Duodenal mucosa (tissue), 2 donors: ENCODE results near the gene CFTR.

ENCODE experiments used
- H3K27ac ChIP-seq: one replicate; pipeline ENCODE4 v1.7.0; 2013; ENCODE audit warnings: low read depth, low read length
- H3K27me3 ChIP-seq, 2 donors: one replicate each; pipeline ENCODE4 v1.7.0; 2013; ENCODE audit warnings: low read length in 2 of 2, control low read depth in 1 of 2; ENCODE audit not compliant: insufficient read depth in 2 of 2, control insufficient read depth in 1 of 2
- H3K36me3 ChIP-seq, 2 donors: one replicate each; pipeline ENCODE4 v1.7.0; 2013; ENCODE audit warnings: low read length in 2 of 2, control low read depth in 1 of 2; ENCODE audit not compliant: insufficient read depth in 2 of 2, control insufficient read depth in 1 of 2
- H3K4me1 ChIP-seq, 2 donors: one replicate each; pipeline ENCODE4 v1.7.0; 2013; ENCODE audit warnings: low read length in 2 of 2, control low read depth in 1 of 2; ENCODE audit not compliant: insufficient read depth in 2 of 2, control insufficient read depth in 1 of 2
- H3K4me3 ChIP-seq, 2 donors: one replicate each; pipeline ENCODE4 v1.7.0; 2013; ENCODE audit warnings: low read length in 2 of 2, low read depth in 1 of 2
- H3K9ac ChIP-seq, 2 donors: one replicate each; pipeline ENCODE4 v1.7.0; 2013; ENCODE audit warnings: low read length in 2 of 2, low read depth in 1 of 2
- H3K9me3 ChIP-seq, 2 donors: one replicate each; pipeline ENCODE4 v1.7.0; 2013; ENCODE audit warnings: low read length in 2 of 2, control low read depth in 1 of 2; ENCODE audit not compliant: control insufficient read depth in 1 of 2

CFTR gene

GRCh38 chr7:117711556-117711955 lies 231.7 kb downstream of the CFTR start:
- no peak overlapping the region for H3K9ac ChIP-seq
- no peak overlapping the region for H3K27ac ChIP-seq

GRCh38 chr7:117715784-117716445 lies 236.1 kb downstream of the CFTR start:
- Histone ChIP-seq H3K27ac (no peak overlapping the region), H3K4me1 (peaks cover 10 to 31% of the 10 kb centered on the region in 2 donors), H3K36me3 (peaks cover 0 to 3% of the 10 kb centered on the region in 2 donors), H3K27me3 (no peaks in the 10 kb centered on the region), H3K9me3 (no peaks in the 10 kb centered on the region), H3K4me3 (no peak overlapping the region), H3K9ac (no peak overlapping the region)

More at GRCh38 chr7:117711556-117711955, 231.7 kb downstream of the CFTR start:
- no peak overlapping the region for H3K4me3 ChIP-seq
- H3K36me3 ChIP-seq = peaks cover 0 to 3% of the 10 kb centered on the region in 2 donors
- H3K9me3 ChIP-seq = no peaks in the 10 kb centered on the region
- peaks cover 4 to 18% of the 10 kb centered on the region in 2 donors for H3K4me1 ChIP-seq
- no peaks in the 10 kb centered on the region for H3K27me3 ChIP-seq

DNA sequence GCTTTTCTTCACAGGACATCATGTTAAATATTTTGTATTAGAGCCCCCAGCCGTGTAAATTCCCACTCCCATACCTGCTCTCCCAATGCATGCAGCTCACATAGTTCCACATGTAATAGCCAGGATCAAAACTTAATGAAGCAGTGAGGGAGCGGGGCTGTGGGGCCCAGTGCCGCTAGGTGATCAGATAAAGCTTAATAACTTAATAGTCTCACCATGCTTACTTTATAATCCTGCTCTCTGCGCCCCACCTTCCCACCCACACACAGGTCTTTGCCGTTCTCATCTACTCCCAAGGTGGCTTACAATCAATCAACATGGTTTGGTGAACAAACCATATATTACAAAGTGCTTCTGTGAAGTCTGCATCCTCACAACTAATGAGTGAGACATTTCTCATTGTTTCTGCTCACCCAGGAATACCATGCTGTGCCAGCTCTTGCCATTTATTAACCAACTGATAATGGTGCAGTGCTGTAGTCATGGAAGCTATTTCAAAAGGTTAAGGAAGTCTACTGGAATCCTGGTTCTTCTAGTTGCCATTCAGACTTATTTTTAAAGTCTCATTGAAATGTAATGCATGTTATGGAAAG lies 237.0 kb downstream of the CFTR start:
- Histone ChIP-seq H3K27ac (no peak overlapping the region), H3K27me3 (no peaks in the 10 kb centered on the region), H3K9ac (no peak overlapping the region)

DNA sequence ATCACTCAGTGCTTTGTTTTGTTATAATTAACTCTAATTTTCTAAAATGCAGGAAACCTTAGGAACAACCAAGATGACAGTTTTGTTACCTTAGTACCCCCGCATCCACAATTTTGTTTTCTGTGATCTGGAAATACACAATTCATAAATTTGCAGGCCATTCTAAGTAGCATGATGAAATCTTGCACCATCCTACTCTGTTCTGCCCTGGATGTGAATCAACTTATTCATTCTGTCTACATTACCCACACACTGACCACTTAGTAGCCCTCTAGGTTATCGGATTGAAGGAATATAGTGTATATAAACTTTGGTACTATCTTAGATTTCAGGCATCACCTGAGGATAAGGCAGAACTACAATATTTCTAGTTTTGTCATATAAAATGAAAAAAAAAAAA lies 237.5 kb downstream of the CFTR start:
- no peak overlapping the region for H3K27ac ChIP-seq
- no peaks in the 10 kb centered on the region for H3K9me3 ChIP-seq
- H3K4me3 ChIP-seq = peak overlapping the region in 1 of 2 donors; percentile 11
- no peaks in the 10 kb centered on the region for H3K27me3 ChIP-seq
- peaks cover 10 to 31% of the 10 kb centered on the region in 2 donors for H3K4me1 ChIP-seq
- H3K9ac ChIP-seq = no peak overlapping the region
- H3K36me3 ChIP-seq = no peaks in the 10 kb centered on the region

More for the DNA sequence above, 237.0 kb downstream of the CFTR start:
- Histone ChIP-seq H3K4me1 (peaks cover 10 to 31% of the 10 kb centered on the region in 2 donors), H3K36me3 (peaks cover 0 to 3% of the 10 kb centered on the region in 2 donors), H3K4me3 (peak overlapping the region; percentile 8 to 11), H3K9me3 (no peaks in the 10 kb centered on the region)
